Stimulated activated CD8-positive, alpha-beta memory T cell treated with anti-CD3 and anti-CD28 coated beads, Interleukin-12 subunit alpha, Interleukin-12 subunit beta, amount 100 ng/mL, for 1 hour (primary cell): ENCODE measurements around the gene RPL32.
"Not testable (repeated sequence)": the region's sequence is repeated elsewhere in the genome, so short reads cannot be mapped to it uniquely, and the experiment has no call there.

Experiments used
- DNase-seq: peaks from one replicate; pipeline ENCODE4 v3.0.0-alpha.2; 2020; ENCODE audit warnings: low read depth

RPL32 gene

GRCh38 chr3:12841149-12841969 is at the start of gene RPL32:
Gene RPL32 (minus strand): TSS chr3:12841565. CDS start chr3:12840237, 1,328 bp downstream.
- peak; percentile 74 for DNase-seq

GRCh38 chr3:12890610-12891390 is 49.4 kb upstream of the RPL32 start:
- DNase-seq = no peak

GRCh38 chr3:12886736-12887135 is 45.4 kb upstream of the RPL32 start:
- no peak for DNase-seq

- no peak for DNase-seq
Observed at GRCh38 chr3:12886106-12886679, 44.8 kb upstream of the RPL32 start.

GRCh38 chr3:12885583-12885930 is 44.2 kb upstream of the RPL32 start:
- DNase-seq = no peak

- no peak for DNase-seq
Observed at GRCh38 chr3:12884790-12885582, 43.6 kb upstream of the RPL32 start.

GRCh38 chr3:12884186-12884680 is 42.9 kb upstream of the RPL32 start:
- no peak for DNase-seq

- DNase-seq = no peak
Observed at GRCh38 chr3:12882336-12883310, 41.3 kb upstream of the RPL32 start.

- DNase-seq = not testable (repeated sequence)
Observed at GRCh38 chr3:12881858-12882257, 40.5 kb upstream of the RPL32 start.

- DNase-seq = no peak
Observed at GRCh38 chr3:12879191-12879815, 37.9 kb upstream of the RPL32 start.

GRCh38 chr3:12878758-12879157 is 37.4 kb upstream of the RPL32 start:
- not testable (repeated sequence) for DNase-seq

GRCh38 chr3:12878141-12878574 is 36.8 kb upstream of the RPL32 start:
- no peak for DNase-seq

- no peak for DNase-seq
Observed at GRCh38 chr3:12877040-12877439, 35.7 kb upstream of the RPL32 start.

GRCh38 chr3:12875857-12876836 is 34.8 kb upstream of the RPL32 start:
- no peak for DNase-seq

GRCh38 chr3:12871404-12871983 is 30.1 kb upstream of the RPL32 start:
- no peak for DNase-seq

- no peak for DNase-seq
Observed at GRCh38 chr3:12870942-12871341, 29.6 kb upstream of the RPL32 start.

GRCh38 chr3:12869035-12869621 is 27.8 kb upstream of the RPL32 start:
- DNase-seq = no peak
